Right renal pelvis (tissue), 4 donors: ENCODE measurements around the gene SLC26A5. TPM values are rescaled to one million over a fixed set of nuclear protein-coding genes. Genes with fewer than 3 reads are reported as not detected.
"Not testable (repeated sequence)": the region's sequence is repeated elsewhere in the genome, so short reads cannot be mapped to it uniquely, and the experiment has no call there.

Experiments
- DNase-seq, 4 donors: peaks; one replicate each; pipeline ENCODE4 v3.0.0-alpha.2; 2013; ENCODE audit warnings: low read depth in 4 of 4, low spot score in 3 of 4, missing footprints in 1 of 4
- polyA plus RNA-seq, 4 donors: library from polyadenylated mRNA; unstranded; fragments of 120-200 nt; gene quantifications; one replicate each; pipeline ENCODE4 v1.2.1, GENCODE V29; 2013; ENCODE audit not compliant: insufficient read length in 4 of 4

SLC26A5 gene
- polyA plus RNA-seq, 4 donors: 0.08 to 0.17 (median 0.17) TPM; not detected in 1

DNA sequence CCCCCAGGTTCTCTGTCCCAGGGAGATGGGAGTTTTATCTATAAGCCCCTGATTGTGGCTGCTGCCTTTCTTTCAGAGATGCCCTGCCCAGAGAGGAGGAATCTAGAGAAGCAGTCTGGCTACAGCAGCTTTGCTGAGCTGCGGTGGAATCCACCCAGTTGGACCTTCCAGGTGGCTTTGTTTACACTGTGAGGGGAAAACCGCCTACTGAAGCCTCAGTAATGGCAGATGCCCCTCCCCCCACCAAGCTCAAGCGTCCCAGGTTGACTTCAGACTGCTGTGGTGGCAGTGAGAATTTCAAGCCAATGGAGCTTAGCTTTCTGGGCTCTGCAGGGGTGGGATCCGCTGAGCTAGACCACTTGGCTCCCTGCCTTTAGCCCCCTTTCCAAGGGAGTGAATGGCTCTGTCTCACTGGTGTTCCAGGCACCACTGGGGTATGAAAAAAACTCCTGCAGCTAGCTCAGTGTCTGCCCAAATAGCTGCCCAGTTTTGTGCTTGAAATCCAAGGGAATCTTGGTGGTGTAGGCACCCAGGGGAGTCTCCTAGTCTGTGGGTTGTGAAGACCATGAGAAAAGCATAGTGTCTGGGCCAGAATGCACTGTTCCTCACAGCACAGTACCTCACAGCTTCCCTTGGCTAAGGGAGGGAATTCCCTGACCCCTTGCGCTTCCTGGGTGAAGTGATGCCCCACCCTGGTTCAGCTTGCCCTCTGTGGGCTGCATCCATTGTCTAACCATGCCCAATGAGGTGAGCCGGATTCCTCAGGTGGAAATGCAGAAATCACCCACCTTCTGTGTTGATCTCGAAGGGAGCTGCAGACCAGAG is 40.0 kb downstream of the SLC26A5 start:
- not testable (repeated sequence) for DNase-seq

DNA sequence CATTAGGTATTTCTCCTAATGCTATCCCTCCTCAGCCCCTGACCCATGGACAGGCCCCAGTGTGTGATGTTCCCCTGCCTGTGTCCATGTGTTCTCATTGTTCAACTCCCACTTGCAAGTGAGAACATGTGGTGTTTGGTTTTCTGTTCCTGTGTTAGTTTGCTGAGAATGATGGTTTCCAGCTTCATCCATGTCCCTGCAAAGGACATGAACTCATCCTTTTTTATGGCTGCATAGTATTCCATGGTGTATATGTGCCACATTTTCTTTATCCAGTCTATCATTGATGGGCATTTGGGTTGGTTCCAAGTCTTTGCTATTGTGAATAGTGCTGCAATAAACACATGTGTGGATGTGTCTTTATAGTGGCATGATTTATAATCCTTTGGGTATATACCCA is 46.3 kb downstream of the SLC26A5 start:
- not testable (repeated sequence) for DNase-seq

DNA sequence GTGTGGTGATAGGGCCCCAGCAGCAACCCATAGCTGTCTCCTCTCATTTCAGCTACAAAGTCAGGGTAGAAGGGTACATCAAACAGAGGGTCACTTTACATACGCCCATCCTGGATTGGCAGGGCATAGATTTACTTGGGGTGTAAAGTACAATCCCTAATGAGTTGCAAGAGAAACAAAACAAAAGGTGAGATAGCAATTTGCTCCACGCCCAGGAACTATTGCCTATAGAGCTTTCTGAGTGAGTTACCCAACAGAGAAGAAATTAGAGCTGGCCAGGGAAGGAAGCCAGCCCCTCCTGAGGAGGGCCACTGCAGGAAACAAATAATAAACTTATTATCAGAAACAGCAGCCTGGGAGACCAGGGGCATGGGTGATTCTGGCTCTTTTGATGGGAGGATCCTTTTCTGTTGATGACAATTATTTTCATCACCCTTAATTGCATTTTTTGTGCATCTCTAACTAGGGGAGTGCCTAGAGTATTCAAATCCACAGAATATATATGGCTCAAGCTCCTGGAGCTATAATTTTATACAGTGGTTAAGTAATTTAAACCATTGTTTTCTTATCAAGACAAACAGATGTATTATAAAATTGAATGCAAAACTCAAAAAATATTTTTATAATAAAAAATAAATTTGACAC is 47.4 kb downstream of the SLC26A5 start:
- DNase-seq: no peak

DNA sequence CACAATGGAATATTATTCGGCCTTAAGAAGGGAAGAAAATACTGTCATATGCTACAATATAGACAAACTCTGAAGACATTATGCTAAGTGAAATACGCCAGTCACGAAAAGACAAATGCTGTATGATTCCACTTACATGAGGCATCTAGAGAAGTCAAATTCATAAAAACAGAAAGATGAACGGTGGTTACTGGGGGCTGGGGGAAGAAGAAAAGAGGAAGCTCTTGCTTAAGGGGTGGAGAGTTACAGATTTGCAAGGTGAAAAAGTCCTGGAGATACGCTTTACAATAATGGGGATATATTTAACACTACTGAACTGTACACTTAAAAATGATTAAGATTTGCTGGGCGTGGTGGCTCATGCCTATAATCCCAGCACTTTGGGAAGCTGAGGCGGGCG is 49.5 kb downstream of the SLC26A5 start:
- DNase-seq: no peak

DNA sequence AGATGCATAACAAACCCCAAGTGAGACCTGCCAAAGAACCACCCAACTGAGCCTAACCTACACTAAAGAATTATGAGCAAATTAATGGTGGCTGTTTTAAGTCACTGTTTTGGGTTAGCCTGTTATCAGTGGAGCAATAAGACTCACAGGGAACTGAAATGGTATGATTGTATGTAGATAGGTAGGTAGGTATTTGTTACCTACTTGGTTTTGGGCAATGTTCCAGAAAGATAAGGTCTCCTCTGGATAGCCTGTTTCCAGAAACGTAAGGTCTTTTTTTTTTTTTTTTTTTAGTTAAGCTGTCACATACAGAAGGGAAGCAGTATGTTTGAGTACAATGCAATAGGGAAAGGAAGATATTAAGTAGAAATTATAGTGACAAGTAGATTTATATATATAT is 50.9 kb downstream of the SLC26A5 start:
- no peak for DNase-seq

DNA sequence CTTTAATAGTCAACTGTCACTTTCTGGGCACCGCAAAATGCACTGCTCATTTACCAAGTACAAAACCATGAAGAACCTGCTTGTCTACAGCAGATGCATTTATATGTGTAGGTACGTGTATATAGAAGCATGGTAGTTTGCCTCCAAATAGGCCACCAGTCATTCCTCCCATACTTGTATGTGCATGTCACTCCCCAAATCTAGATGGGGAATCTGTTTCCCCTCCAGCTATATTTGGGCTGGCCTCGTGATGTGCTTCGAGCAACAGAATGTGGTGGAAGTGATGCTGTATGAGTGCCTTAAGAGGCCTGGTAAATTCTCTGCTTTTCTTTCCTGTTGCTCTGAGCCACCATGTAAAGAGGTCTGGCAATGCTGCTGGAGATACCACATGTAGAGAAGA is 51.4 kb downstream of the SLC26A5 start:
- no peak for DNase-seq

DNA sequence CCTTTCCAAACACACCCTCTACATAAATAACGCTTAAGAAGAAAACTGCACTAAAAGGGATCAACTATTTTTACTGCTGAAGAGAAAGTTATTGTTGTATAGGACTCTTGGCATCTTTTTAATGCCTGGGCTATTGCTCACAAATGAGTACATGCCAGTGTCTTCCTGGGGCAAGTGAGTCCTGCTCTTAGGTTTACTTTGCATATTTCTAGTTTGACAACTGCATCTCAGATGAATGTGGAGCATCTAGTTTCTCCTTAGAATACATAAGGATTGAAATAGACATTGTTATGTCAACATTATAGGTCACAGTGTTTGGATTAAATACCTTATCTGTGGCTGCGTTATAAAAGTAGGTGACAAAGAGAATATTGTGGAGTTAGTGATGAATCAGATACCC is 54.0 kb downstream of the SLC26A5 start:
- no peak for DNase-seq

DNA sequence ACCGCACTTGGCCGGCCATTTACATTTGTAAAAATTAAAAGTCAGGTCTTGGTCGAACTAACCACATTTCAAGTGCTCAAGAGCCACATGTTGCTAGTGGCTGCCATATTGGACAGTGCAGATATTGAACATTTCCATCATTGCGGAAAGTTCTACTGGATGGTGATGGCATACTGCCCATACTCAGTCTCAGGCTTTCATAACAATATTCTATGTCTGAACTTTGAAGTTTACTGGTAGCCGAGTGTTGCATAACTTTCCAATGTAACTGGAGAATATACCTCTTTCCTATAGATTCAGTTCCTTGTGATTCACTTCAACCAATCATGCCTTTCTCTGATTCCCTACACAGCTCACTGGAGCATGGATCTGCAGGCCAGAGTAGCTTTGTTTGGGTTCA is 54.9 kb downstream of the SLC26A5 start:
- DNase-seq: no peak

DNA sequence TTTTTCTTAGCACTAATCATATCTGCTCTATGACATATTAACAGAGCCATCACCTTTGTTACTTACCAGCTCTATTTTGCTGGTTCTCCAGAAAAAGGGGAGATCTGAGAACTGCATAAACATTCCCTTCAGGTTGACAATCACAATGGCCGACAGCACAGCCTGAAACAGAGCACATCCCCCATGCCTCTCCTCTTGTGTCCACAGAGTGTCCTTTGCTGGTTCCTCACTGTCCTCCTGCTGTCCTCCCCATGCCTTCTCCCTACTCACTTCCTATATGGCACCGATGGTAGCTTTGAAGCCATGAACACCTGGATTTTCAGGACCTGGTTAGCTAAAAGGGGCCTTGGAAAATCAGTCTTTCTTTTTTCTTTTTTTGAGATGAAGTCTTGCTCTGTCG is 56.7 kb downstream of the SLC26A5 start:
- no peak for DNase-seq

DNA sequence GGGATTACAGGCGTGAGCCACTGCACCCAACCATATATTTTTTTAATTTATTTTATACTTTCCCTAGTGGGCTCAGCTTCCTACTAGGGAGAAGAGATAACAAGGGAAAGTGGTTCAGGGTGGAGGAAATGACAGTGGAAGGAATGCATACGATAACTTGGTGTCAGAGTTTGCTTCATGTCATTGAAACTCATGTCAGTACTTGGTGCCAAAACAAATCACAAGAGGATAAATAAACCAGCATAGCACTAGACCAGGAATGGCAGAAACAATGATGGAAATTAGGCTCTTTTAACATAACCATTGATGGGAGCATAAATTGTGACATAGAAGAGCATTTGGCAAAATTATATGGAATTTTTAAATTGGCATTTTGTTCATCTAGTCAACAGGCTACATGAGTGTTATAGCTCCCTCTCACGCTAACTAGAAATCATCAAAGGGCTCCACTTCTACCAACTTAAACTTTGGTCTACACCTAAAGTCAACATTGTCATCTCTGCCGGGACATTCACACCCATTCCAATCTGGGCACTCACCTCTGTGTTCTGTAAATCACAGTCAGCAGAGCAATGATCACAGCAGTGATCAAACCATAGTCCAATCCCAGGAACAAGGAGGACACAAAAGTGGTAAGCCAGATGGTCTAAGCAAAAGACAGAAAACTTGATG is 57.4 kb downstream of the SLC26A5 start:
- no peak for DNase-seq

DNA sequence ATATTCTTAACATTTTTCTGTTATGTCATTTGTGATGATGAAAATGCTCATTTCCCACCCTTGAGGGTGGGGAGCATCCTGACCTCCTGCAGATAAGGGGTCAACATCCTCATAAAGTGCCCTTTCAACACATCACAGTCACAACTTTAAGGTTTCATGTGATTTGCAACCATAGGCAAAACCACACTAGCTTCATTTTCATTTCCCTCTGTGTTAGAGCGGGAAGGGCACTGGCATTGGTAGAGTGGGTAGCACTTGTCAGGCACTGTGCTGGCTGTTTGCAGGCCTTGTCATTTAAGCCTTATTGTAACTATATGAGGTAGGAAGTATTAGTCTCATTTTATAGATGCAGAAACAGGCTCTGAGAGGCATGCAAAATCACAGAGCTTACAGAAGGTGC is 58.8 kb downstream of the SLC26A5 start:
- DNase-seq: no peak

DNA sequence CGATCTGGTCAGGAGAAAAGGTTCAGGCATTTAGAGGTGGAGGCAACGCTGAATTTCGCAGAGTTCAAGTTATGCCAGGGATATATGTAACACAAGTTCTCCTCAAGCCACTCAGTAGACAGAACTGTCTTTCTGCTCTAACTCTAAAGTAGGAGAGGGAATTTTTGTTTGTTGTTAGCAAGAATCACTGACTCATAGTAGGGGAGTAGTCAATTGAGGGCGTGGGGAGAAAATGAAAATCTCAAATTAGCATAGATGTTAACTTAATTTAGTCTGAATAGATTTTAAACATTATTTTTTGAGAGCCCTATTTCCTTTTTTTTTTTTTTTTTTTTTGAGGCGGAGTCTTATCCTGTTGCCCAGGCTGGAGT is 64.0 kb downstream of the SLC26A5 start:
- DNase-seq: no peak

DNA sequence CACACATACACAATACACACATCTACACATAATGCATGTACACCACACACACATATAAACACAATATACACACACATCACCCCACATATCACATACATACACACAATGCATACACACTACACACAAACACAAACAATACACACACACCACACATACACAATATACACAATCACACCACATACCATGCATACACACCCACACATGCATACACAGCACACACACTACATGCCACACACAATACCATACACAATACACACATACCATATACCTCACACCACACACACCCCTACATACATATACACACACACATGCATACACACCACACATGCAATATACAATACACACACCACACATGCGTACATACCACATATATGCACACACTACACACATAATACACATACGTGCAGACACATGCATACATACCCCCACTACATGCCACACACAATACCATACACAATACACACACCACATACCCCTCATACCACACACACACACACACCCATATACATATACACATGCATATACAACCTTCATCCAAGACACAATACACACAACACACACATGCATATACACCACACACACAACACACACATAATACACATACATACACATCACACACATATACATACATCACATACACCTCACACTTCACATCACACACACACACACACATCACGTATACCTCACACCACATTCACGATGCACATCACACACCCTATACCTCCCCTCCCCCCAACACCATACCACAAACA is 64.6 kb downstream of the SLC26A5 start:
- DNase-seq: no peak

DNA sequence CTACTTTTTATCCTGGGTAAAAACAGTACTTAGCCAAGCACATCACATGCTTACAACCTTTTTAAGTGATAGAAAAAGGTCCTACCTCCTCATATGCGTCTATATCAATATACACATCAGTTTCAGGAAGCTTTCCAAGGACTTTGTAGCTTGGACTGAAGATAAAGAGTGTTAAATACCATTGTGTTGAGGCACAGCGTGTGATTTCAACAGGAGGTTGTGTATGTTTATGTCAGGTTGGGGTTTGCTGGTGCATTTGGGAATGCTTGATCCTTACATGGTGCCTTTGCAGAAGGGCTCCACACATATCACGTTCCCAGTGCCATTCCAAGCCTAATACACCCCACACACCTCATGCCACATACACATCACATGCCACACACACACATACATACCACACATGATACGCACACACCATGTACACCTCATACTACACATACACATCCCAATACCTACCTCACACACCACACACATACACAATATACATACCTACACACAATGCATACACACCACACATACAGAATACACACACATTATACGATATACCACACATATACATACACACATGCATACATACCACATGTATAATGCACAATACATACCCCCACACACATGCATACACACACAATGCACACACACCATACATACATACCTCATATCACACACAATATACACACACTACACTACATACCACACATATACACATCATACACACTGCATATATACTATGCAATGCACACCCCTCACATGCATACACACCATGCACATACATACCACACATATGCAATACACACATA is 65.4 kb downstream of the SLC26A5 start:
- no peak for DNase-seq

DNA sequence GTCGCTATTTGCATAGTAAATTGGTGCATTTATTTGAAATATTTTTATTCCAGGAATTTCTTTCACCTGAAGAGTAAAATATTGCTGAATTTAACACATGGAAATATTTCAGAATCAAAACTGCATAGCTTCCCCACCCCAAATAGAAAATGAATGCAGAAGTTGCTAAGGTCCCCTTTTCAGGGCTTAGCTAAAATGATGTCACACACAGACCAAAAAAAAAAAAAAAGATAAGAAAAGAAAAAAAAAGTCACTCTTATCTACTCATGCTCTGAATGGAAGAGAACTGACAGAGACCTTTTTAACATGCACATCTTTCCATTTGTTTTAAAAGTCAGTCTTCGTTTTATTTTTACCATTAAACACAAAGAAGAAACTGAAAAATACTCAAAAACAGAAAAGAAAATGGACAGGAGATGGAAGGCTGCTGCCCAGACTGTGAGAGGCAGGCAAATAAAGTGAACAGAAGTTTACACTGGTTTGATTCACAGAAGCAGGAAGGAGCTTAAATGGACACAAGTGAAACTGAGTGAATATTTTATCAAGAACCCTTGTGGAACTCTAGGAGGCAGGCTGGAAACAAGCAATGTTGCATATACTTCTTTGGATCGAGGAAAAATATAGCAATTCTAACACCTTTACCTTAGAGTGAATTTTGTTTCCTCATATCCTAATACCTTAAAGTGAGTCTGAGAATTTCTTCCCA is 66.6 kb downstream of the SLC26A5 start:
- DNase-seq: no peak

DNA sequence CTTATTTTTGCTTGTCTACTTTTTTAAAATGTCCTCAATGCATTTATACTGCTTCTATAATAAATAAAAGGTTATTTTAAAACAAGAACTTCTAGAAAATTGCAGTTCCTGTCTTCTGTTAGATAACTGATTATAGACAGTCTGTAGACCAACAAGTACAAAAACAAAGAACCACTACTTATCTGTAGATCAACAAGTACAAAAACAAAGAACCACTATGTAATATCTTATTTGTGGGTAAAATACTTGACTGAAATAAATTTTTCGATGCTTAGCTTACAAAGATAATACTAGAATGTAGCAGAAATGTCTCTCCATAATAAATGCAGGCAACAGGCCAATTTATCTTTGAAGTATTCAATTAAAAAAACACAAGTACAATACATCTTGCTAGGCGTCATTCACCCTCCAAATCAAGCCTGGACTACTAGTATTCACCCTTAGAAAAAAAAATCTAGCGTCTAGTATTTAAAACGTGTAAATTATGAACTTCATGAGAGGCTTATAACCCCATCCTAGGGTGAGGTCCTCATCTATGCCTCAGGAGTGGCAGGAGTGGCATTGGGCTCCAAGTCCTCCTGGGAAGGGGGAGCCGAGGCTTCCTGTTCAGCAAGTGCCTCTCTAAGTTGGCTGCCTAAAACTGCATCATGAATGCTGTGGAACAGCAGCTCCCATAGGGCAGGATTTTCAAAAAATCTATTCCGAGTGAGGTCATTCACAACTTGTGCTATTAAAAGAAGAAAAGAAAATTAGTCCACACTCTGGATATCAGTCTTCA is 72.0 kb downstream of the SLC26A5 start:
- no peak for DNase-seq

DNA sequence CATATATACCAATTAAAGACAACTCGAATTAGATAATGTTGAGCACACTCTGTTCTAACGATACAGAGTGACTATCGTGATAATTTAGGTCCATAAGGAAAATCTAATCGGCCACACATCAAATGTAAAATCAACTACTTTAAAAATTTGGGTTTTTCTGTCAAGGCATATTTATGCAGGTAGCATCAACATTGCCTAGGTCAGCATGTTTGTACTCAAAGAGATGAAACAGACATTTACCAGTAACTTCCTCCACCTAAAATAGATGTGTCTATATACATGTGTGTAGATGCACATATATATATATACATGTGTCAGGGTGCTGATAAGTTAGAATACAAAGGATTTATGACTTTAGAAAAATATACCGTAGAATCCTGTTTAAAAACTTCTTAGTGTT is 76.6 kb downstream of the SLC26A5 start:
- DNase-seq: no peak

DNA sequence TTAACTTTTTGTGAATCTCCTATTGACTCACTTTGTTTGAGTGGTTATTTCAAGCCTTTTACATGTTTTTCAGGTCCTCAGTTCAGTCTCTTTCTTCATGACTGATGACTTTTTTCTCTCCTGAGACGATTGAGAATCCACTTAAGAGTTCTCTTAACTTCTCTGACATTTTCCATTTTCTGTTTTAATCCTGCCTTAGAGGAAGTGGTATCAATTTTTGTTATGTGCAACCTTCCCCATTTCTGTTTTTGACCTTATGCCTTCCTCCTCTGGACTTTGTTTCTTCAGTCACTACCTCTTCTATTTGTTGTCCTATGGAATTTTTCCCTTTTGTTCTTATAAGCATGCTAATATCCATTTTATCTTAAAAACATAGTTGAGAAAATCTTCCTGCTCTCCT is 96.2 kb downstream of the SLC26A5 start:
- DNase-seq: no peak

DNA sequence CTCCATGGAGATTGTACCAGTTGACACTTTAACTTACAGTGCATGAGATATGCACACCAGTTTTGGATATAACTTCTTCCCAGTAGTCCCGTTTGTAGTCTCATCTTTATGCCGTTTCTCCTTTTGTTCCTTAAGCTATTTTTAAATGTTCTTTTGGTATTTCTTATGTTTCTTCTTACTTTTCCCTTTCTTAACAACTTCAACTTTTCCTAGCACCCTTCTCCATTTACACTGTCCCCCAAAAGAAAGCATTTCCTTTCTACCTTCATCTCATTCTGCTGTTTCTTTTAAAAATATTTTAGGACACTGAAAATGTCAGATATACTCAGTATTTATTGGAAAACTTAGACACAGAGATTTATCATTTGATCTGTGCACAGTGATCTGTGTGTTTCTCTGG is 97.0 kb downstream of the SLC26A5 start:
- no peak for DNase-seq
